Measurements from ENCODE around the gene MBD3L2B.
"Not testable (repeated sequence)": the region's sequence is repeated elsewhere in the genome, so short reads cannot be mapped to it uniquely, and the experiment has no call there.

- not testable (repeated sequence) for TF ChIP-seq ZNF274 (IDR thresholded peaks at IDR 0.05; ENCODE audit: low read depth, low read length); YY1 (IDR thresholded peaks at IDR 0.05; ENCODE audit: insufficient read depth, insufficient read length)
Observed at GRCh38 chr19:7055679-7056078, 34.4 kb upstream of the MBD3L2B start.
